Measurements from ENCODE around the gene AUTS2. TPM values are rescaled to one million over a fixed set of nuclear protein-coding genes. Genes with fewer than 3 reads are reported as not detected.

AUTS2 gene
- total and polyA plus RNA-seq, 2 donors (not counting 1 experiment from before 2014, with no cell fraction given), result 0.60 to 9.1 TPM

DNA sequence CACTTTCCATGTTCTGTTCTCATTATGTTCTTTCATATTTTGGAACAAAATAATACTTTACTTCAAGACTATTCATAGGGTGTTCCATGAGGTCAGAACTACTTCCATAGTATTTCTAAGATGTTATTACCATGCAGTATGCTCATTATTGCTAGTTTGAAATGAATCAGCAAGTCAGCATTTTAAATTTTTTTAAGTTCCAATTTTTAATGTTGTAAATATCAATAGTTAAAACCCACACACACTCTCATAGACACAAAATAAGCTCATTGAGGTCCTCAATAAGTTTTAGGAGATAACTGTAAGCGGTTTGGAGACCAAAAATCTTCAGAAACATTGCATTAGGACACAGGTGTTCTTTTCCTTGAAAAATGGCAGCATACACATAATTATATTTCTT is 550.7 kb downstream of the AUTS2 start:
- Histone ChIP-seq H3K4me2 (ENCODE audit: extremely low read depth, insufficient read depth, low read length) (no peak overlapping the region), H3K27me3 (ENCODE audit: control insufficient read depth, insufficient read depth, low read length) (no peaks in the 10 kb centered on the region), H2AFZ (ENCODE audit: low read length) (no peak overlapping the region), H3K27ac (ENCODE audit: insufficient read depth, low read length) (no peak overlapping the region), H3K79me2 (ENCODE audit: control insufficient read depth, insufficient read depth, low read length) (no peaks in the 10 kb centered on the region), H3K36me3 (ENCODE audit: control insufficient read depth, insufficient read depth, low read length) (no peaks in the 10 kb centered on the region), H3K4me1 (ENCODE audit: control insufficient read depth, extremely low read depth, insufficient read depth, low read length) (no peaks in the 10 kb centered on the region), H3K9ac (ENCODE audit: insufficient read depth, low read length) (no peak overlapping the region), H3K9me3 (ENCODE audit: control insufficient read depth, insufficient read depth, low read depth, low read length) (no peaks in the 10 kb centered on the region), H4K20me1 (ENCODE audit: control insufficient read depth, extremely low read depth, insufficient read depth, low read length) (no peaks in the 10 kb centered on the region), H3K4me3 (replicated peaks in 1 of 4; ENCODE audit: control extremely low read depth in 1 of 4, insufficient read depth in 1 of 4, low read depth in 3 of 4, low read length in 4 of 4) (no peak overlapping the region)
- no peak for DNase-seq (ENCODE audit: low read depth in 2 of 2)
- TF ChIP-seq, protein P1, sequence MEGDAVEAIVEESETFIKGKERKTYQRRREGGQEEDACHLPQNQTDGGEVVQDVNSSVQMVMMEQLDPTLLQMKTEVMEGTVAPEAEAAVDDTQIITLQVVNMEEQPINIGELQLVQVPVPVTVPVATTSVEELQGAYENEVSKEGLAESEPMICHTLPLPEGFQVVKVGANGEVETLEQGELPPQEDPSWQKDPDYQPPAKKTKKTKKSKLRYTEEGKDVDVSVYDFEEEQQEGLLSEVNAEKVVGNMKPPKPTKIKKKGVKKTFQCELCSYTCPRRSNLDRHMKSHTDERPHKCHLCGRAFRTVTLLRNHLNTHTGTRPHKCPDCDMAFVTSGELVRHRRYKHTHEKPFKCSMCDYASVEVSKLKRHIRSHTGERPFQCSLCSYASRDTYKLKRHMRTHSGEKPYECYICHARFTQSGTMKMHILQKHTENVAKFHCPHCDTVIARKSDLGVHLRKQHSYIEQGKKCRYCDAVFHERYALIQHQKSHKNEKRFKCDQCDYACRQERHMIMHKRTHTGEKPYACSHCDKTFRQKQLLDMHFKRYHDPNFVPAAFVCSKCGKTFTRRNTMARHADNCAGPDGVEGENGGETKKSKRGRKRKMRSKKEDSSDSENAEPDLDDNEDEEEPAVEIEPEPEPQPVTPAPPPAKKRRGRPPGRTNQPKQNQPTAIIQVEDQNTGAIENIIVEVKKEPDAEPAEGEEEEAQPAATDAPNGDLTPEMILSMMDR (conservative IDR thresholded peaks at IDR 0.05 in 1 of 2, IDR thresholded peaks at IDR 0.05 in 1 of 2; ENCODE audit: low read depth in 1 of 2, low read length in 2 of 2), result no peak
- TF ChIP-seq EZH2 (IDR thresholded peaks at IDR 0.05; ENCODE audit: low read length, missing control alignments), result no peak

DNA sequence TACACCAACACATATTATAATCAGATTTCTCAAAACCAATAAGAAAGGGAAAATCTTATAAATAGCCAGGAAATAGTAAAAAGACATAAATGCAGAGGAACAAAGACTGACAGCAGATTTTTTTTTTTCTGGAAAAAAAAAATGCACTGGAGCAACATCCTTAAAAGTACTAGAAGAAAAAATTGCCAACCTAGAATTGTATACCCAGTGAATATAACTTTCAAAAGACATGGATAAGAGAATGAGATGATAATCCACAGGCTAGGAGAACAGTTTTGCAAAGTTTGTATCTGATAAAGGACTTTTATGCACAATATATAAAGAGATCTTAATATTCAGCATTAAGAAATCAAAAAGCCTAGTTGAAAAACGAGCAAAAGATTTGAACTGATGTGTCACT is 554.0 kb downstream of the AUTS2 start:
- Histone ChIP-seq H3K36me3 (ENCODE audit: control insufficient read depth, insufficient read depth, low read length) (no peaks in the 10 kb centered on the region), H3K27ac (ENCODE audit: insufficient read depth, low read length) (no peak overlapping the region), H4K20me1 (ENCODE audit: control insufficient read depth, extremely low read depth, insufficient read depth, low read length) (no peaks in the 10 kb centered on the region), H3K79me2 (ENCODE audit: control insufficient read depth, insufficient read depth, low read length) (no peaks in the 10 kb centered on the region), H2AFZ (ENCODE audit: low read length) (no peak overlapping the region), H3K9ac (ENCODE audit: insufficient read depth, low read length) (no peak overlapping the region), H3K4me3 (replicated peaks in 1 of 4; ENCODE audit: control extremely low read depth in 1 of 4, insufficient read depth in 1 of 4, low read depth in 3 of 4, low read length in 4 of 4) (no peak overlapping the region), H3K4me1 (ENCODE audit: control insufficient read depth, extremely low read depth, insufficient read depth, low read length) (no peaks in the 10 kb centered on the region), H3K4me2 (ENCODE audit: extremely low read depth, insufficient read depth, low read length) (no peak overlapping the region), H3K9me3 (ENCODE audit: control insufficient read depth, insufficient read depth, low read depth, low read length) (no peaks in the 10 kb centered on the region), H3K27me3 (ENCODE audit: control insufficient read depth, insufficient read depth, low read length) (no peaks in the 10 kb centered on the region)
- no peak for DNase-seq (ENCODE audit: low read depth in 2 of 2)
- TF ChIP-seq EZH2 (IDR thresholded peaks at IDR 0.05; ENCODE audit: low read length, missing control alignments), result no peak

DNA sequence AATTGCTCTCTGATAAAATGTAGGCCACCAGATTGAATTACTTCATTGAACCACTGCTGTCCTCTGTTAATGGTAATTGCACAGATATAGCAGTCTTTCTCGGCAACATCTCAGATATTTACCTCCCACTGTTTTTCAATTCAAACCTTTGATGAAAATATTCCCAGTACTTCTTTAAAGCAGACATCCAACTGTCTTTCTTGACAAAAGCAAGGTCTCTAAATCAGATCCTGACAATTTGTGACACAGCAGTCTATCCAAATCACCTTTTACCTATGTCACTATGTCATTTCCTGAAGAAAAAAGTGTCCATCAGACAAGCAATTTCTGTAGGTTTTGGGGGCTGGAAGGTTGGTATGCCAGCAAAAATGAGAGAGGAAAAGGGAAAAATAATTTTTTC is 555.7 kb downstream of the AUTS2 start:
- H3K27me3 ChIP-seq (ENCODE audit: control insufficient read depth, insufficient read depth, low read length), result no peaks in the 10 kb centered on the region
- H3K4me3 ChIP-seq (replicated peaks in 1 of 4; ENCODE audit: control extremely low read depth in 1 of 4, insufficient read depth in 1 of 4, low read depth in 3 of 4, low read length in 4 of 4), result no peak overlapping the region
- no peaks in the 10 kb centered on the region for H3K9me3 ChIP-seq (ENCODE audit: control insufficient read depth, insufficient read depth, low read depth, low read length)
- no peak for TF ChIP-seq EZH2 (IDR thresholded peaks at IDR 0.05; ENCODE audit: low read length, missing control alignments)
- TF ChIP-seq, protein P1 (conservative IDR thresholded peaks at IDR 0.05 in 1 of 2, IDR thresholded peaks at IDR 0.05 in 1 of 2; ENCODE audit: low read depth in 1 of 2, low read length in 2 of 2), result no peak
- H3K9ac ChIP-seq (ENCODE audit: insufficient read depth, low read length), result no peak overlapping the region
- no peak for DNase-seq (ENCODE audit: low read depth in 2 of 2)
- H4K20me1 ChIP-seq (ENCODE audit: control insufficient read depth, extremely low read depth, insufficient read depth, low read length), result no peaks in the 10 kb centered on the region
- H3K36me3 ChIP-seq (ENCODE audit: control insufficient read depth, insufficient read depth, low read length), result no peaks in the 10 kb centered on the region
- no peak overlapping the region for H3K27ac ChIP-seq (ENCODE audit: insufficient read depth, low read length)
- no peak overlapping the region for H3K4me2 ChIP-seq (ENCODE audit: extremely low read depth, insufficient read depth, low read length)
- H3K4me1 ChIP-seq (ENCODE audit: control insufficient read depth, extremely low read depth, insufficient read depth, low read length), result no peaks in the 10 kb centered on the region
- no peaks in the 10 kb centered on the region for H3K79me2 ChIP-seq (ENCODE audit: control insufficient read depth, insufficient read depth, low read length)
- H2AFZ ChIP-seq (ENCODE audit: low read length), result no peak overlapping the region
